Measurements from ENCODE around the gene TNS1. TPM values are rescaled to one million over a fixed set of nuclear protein-coding genes. Genes with fewer than 3 reads are reported as not detected.
A peak's percentile ranks its signal among the peaks of the same experiment; 100 is the strongest.

Gene TNS1
- total and polyA plus RNA-seq, 2 donors = 191 to 576 TPM

DNA sequence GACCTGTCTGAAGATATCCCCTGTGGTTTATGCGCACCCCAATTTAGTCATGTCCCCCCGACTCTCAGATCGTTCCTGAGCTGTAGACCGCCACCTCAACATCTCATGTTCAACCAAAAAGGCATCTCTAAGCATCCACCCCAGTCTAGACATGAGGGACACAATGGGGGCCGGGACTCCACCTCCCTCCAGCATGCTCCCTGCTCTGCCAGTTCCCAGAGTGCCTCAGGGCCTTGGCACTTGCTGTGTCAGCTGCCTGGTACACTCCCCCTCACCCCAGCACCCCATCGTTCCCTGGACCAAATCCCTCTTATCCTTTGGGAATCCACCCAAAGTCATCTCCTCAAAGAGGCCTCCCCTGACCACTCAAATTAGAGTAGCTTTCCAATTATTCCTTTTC is 22.2 kb downstream of the TNS1 start:
- 74% methylated on average over 6 of the region's 6 CpGs for WGBS

GRCh38 chr2:217980036-217980435 is 22.8 kb downstream of the TNS1 start:
- Histone ChIP-seq H3K4me3 (ENCODE audit: low read depth, low read length) (no peak overlapping the region), H3K27ac (ENCODE audit: low read depth) (peak overlapping the region; percentile 42), H3K36me3 (ENCODE audit: insufficient read depth) (no peaks in the 10 kb centered on the region), H3K4me1 (ENCODE audit: insufficient read depth) (no peaks in the 10 kb centered on the region)
- 56% methylated on average over 5 of the region's 5 CpGs for WGBS
- DNase-seq (ENCODE audit: extremely low spot score) = no peak

More for the DNA sequence above, 22.2 kb downstream of the TNS1 start:
- Histone ChIP-seq H3K4me3 (ENCODE audit: low read depth, low read length) (no peak overlapping the region), H3K27ac (ENCODE audit: low read depth) (no peak overlapping the region), H3K4me1 (ENCODE audit: insufficient read depth) (no peaks in the 10 kb centered on the region), H3K36me3 (ENCODE audit: insufficient read depth) (no peaks in the 10 kb centered on the region)
- DNase-seq (ENCODE audit: extremely low spot score) = no peak

- DNase-seq (ENCODE audit: extremely low spot score) = no peak
- H3K4me1 ChIP-seq (ENCODE audit: insufficient read depth) = no peaks in the 10 kb centered on the region
- WGBS = 21% methylated on average over 10 of the region's 10 CpGs
These were observed 23.5 kb downstream of the TNS1 start for GRCh38 chr2:217979151-217979811.

DNA sequence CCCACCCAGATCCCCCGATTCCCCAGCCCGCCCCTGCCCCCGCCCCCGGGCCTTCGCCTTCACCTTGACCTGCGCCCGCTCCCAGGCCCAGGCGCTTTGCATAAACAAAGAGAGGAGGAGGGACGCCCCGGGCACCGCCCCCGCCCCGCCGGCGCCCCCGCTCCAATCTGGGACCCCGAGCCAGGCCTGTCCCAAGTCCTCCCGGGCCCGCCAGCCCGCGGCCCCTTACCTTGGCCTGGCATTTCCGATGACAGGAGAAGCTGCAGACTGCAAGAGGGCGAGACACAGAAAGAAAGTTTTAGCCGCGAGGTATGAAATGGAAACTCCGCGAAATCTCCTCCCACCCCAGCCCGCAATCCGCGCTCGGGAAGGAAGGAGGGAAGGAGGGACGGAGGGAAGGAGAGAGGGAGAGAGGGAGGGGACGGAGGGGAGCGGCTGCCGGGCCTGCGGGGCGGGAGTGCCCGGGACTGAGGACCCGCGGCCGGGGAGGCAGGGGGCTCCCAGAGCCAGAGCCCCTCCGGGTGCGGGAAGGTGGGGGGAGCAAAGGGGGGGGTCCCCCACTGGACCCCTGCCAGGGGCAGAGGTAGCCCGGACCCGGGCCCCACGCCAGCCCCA is 24.2 kb downstream of the TNS1 start:
- Histone ChIP-seq H3K36me3 (ENCODE audit: insufficient read depth) (no peaks in the 10 kb centered on the region), H3K4me3 (ENCODE audit: low read depth, low read length) (peak overlapping the region; percentile 63), H3K4me1 (ENCODE audit: insufficient read depth) (no peaks in the 10 kb centered on the region), H3K27ac (ENCODE audit: low read depth) (peak overlapping the region; percentile 63)
- 12% methylated on average over 46 of the region's 46 CpGs for WGBS
- no peak for DNase-seq (ENCODE audit: extremely low spot score)

More at GRCh38 chr2:217979151-217979811, 23.5 kb downstream of the TNS1 start:
- H3K36me3 ChIP-seq (ENCODE audit: insufficient read depth) = no peaks in the 10 kb centered on the region
- H3K4me3 ChIP-seq (ENCODE audit: low read depth, low read length) = peak overlapping the region; percentile 63
- H3K27ac ChIP-seq (ENCODE audit: low read depth) = peak overlapping the region; percentile 63

- peak overlapping the region; percentile 63 for H3K4me3 ChIP-seq (ENCODE audit: low read depth, low read length)
- DNase-seq (ENCODE audit: extremely low spot score) = no peak
- peak overlapping the region; percentile 35 for H3K27ac ChIP-seq (ENCODE audit: low read depth)
- 32% methylated on average over 16 of the region's 16 CpGs for WGBS
- no peaks in the 10 kb centered on the region for H3K36me3 ChIP-seq (ENCODE audit: insufficient read depth)
- H3K4me1 ChIP-seq (ENCODE audit: insufficient read depth) = no peaks in the 10 kb centered on the region
These were observed 24.8 kb downstream of the TNS1 start for GRCh38 chr2:217977840-217978535.

- DNase-seq (ENCODE audit: extremely low spot score) = no peak
- Histone ChIP-seq H3K4me1 (ENCODE audit: insufficient read depth) (no peaks in the 10 kb centered on the region), H3K27ac (ENCODE audit: low read depth) (no peak overlapping the region), H3K4me3 (ENCODE audit: low read depth, low read length) (no peak overlapping the region), H3K36me3 (ENCODE audit: insufficient read depth) (no peaks in the 10 kb centered on the region)
- 95% methylated on average over 6 of the region's 6 CpGs for WGBS
These were observed 26.5 kb downstream of the TNS1 start for GRCh38 chr2:217976301-217976700.

- Histone ChIP-seq H3K4me3 (ENCODE audit: low read depth, low read length) (no peak overlapping the region), H3K4me1 (ENCODE audit: insufficient read depth) (no peaks in the 10 kb centered on the region), H3K36me3 (ENCODE audit: insufficient read depth) (no peaks in the 10 kb centered on the region), H3K27ac (ENCODE audit: low read depth) (no peak overlapping the region)
- 70% methylated on average over 8 of the region's 8 CpGs for WGBS
- DNase-seq (ENCODE audit: extremely low spot score) = no peak
These were observed 27.2 kb downstream of the TNS1 start for GRCh38 chr2:217975626-217976025.

- no peak for DNase-seq (ENCODE audit: extremely low spot score)
- no peaks in the 10 kb centered on the region for H3K36me3 ChIP-seq (ENCODE audit: insufficient read depth)
- WGBS = 70% methylated on average over 8 of the region's 8 CpGs
- no peak overlapping the region for H3K27ac ChIP-seq (ENCODE audit: low read depth)
- H3K4me1 ChIP-seq (ENCODE audit: insufficient read depth) = no peaks in the 10 kb centered on the region
- H3K4me3 ChIP-seq (ENCODE audit: low read depth, low read length) = no peak overlapping the region
These were observed 28.3 kb downstream of the TNS1 start for GRCh38 chr2:217974389-217975005.

DNA sequence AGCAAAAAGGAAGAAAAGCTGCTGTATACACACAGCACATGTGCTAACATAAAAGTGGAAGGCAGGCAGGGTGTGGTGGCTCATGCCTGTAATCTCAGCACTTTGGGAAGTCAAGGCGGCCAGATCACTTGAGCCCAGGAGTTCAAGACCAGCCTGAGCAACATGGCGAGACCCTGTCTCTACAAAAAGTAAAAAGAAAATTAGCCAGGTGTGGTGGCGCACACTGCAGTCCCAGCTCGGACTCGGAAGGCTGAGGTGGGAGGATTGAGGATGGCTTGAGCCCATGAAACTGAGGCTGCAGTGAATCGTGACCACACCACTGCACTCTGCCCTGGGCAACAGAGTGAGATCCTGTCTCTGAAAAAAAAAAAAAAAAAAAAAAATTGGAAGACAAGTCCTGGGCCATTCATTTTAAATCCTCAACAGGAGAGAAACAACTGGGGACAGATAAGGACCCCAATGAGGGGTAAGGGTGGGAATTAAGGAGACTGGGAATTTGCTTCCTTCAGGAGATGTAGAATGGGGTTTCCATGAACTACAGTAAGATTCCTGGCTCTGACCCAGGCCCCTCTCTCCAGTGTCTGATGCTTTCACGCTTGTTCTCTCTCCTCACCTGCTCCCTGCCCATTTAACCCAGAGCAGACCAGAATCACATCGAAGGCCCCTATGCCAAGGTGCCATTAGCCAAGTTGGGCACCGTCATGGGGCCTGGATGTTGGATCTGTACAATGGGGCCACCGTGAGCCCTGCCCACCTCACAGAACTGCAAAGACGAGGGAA is 29.6 kb downstream of the TNS1 start:
- H3K4me3 ChIP-seq (ENCODE audit: low read depth, low read length) = no peak overlapping the region
- H3K4me1 ChIP-seq (ENCODE audit: insufficient read depth) = no peaks in the 10 kb centered on the region
- no peaks in the 10 kb centered on the region for H3K36me3 ChIP-seq (ENCODE audit: insufficient read depth)
- no peak for DNase-seq (ENCODE audit: extremely low spot score)
- H3K27ac ChIP-seq (ENCODE audit: low read depth) = no peak overlapping the region
- 80% methylated on average over 11 of the region's 11 CpGs for WGBS

DNA sequence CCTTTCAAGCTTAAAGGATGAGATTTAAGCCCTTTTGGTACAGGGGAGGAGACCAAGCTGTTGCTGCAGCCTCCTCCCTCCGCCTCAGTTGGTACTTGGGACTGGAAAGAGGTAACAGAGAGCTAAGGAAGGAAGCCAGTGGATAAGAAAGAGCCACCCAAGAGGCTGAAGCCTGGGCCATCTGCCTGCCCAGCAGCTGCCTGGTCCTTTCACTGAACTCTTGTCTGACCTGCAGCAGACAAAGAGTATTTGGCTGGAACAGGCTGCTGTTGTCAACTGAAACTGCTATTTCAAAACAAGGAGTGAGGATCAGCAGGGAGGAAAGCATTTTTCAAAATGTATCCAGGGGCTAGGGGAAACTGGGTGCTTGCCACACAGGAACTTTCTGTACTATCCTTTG is 30.3 kb downstream of the TNS1 start:
- Histone ChIP-seq H3K4me3 (ENCODE audit: low read depth, low read length) (no peak overlapping the region), H3K36me3 (ENCODE audit: insufficient read depth) (no peaks in the 10 kb centered on the region), H3K27ac (ENCODE audit: low read depth) (no peak overlapping the region), H3K4me1 (ENCODE audit: insufficient read depth) (no peaks in the 10 kb centered on the region)
- WGBS = 46% methylated on average over 1 of the region's 1 CpG
- DNase-seq (ENCODE audit: extremely low spot score) = no peak

- no peak overlapping the region for H3K27ac ChIP-seq (ENCODE audit: low read depth)
- H3K4me1 ChIP-seq (ENCODE audit: insufficient read depth) = no peaks in the 10 kb centered on the region
- DNase-seq (ENCODE audit: extremely low spot score) = no peak
- no peak overlapping the region for H3K4me3 ChIP-seq (ENCODE audit: low read depth, low read length)
- H3K36me3 ChIP-seq (ENCODE audit: insufficient read depth) = no peaks in the 10 kb centered on the region
- 57% methylated on average over 1 of the region's 1 CpG for WGBS
These were observed 30.8 kb downstream of the TNS1 start for GRCh38 chr2:217972037-217972436.

DNA sequence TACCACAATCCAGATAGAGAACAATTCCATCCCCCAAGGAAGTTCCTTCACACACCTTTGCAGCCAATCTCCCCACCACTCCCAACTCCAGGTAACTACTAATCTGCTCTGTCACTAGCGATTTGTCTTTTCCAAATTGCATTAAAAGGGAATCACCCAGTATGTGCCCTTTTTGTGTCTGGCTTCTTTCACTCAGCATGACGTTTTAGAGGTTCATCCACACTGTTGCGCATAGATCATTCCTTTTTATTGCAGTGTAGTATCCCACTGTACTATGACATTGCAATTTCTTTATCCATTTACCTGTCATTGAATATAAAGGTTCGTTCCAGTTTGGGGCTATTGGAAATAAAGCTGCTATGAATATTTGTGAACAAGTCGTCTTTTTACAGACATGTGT is 31.6 kb downstream of the TNS1 start:
- no peak overlapping the region for H3K4me3 ChIP-seq (ENCODE audit: low read depth, low read length)
- H3K36me3 ChIP-seq (ENCODE audit: insufficient read depth) = no peaks in the 10 kb centered on the region
- no peaks in the 10 kb centered on the region for H3K4me1 ChIP-seq (ENCODE audit: insufficient read depth)
- DNase-seq (ENCODE audit: extremely low spot score) = no peak
- no peak overlapping the region for H3K27ac ChIP-seq (ENCODE audit: low read depth)
- WGBS = 60% methylated on average over 5 of the region's 5 CpGs

DNA sequence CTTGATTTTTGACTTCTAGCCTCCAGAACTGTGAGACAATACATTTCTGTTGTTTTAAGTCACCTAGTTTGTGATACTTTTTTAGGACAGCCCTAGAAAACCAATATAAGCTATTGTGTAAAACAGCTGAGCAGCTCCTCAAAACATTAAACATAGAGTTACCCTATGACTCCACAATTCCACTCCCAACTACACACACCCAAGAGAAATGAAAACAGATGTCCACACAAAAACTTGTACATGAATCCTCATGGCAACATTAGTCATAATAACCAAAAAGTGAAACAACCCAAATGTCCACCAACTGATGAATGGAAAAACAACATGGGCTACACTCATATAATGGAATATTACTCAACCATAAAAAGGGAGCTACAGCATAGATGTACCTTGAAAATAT is 32.6 kb downstream of the TNS1 start:
- Histone ChIP-seq H3K36me3 (ENCODE audit: insufficient read depth) (no peaks in the 10 kb centered on the region), H3K4me1 (ENCODE audit: insufficient read depth) (no peaks in the 10 kb centered on the region), H3K27ac (ENCODE audit: low read depth) (no peak overlapping the region), H3K4me3 (ENCODE audit: low read depth, low read length) (no peak overlapping the region)
- DNase-seq (ENCODE audit: extremely low spot score) = no peak

Measured in urinary bladder (tissue), 4 donors.